Spleen (tissue), 7 donors: ENCODE results near the gene HES6.

Source experiments
- CTCF ChIP-seq, 11 experiments: fragments of 200-600 bp in 7 of 11; fragments of 450-650 bp in 4 of 11; sonication (generic) in 4 of 11; IDR thresholded peaks in 8 of 11; conservative IDR thresholded peaks in 3 of 11; 1 replicate in 7 of 11; 2 replicates in 4 of 11; pipeline versions ENCODE4 v1.4.0 to v1.8.0; 2016 to 2021; ENCODE audit warnings: antibody characterized with exemption in 11 of 11, inconsistent platforms in 4 of 11, mild to moderate bottlenecking in 1 of 11
- POLR2A ChIP-seq, 3 donors: fragments of 450-650 bp; IDR thresholded peaks; one replicate each; pipeline ENCODE4 v1.5.1; 2017; ENCODE audit warnings: antibody characterized with exemption in 3 of 3, mild to moderate bottlenecking in 1 of 3
- POLR2AphosphoS5 ChIP-seq, 3 donors: sonication (generic); formaldehyde crosslinking; IDR thresholded peaks; one replicate each; pipeline ENCODE4 v1.5.1; 2017; ENCODE audit warnings: antibody characterized with exemption in 3 of 3
- donor health status: DM: no; HTN: no; CAD: no; lungs with moderate emphysema.
- donor health status: DM: no; HTN: no; CAD: no.
- donor health status: DM: no; HTN: no; CAD: no.

GRCh38 chr2:238225121-238225520, 14.7 kb downstream of the HES6 start:
- no peak for TF ChIP-seq CTCF (IDR thresholded peaks at IDR 0.05 in 8 of 11, conservative IDR thresholded peaks at IDR 0.05 in 3 of 11)
- no peak for TF ChIP-seq POLR2AphosphoS5 (IDR thresholded peaks at IDR 0.05)
- no peak for TF ChIP-seq POLR2A (IDR thresholded peaks at IDR 0.05)
